ENCODE results near the gene HOXA10.

DNA sequence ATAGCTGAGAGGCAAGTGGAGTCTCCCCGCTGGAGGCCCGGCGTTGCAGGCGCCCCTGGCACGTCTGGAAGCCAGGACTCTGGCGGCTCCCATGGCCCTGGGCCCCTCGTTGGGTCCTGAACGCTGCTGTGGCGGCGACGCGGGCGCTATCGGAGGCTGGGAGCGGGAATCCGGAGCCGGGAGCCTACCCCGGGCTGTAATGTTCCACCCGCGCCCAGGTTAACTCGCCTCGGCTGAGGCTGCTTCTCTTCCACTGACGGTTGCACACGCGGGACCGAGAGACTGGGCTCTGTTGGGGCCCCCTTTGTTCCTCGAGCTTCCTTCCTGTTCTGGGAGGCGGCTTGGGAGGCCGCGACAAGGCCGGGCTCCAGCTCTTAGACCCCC is 29.3 kb downstream of the HOXA10 start:
- TF ChIP-seq POLR2A (IDR thresholded peaks at IDR 0.05) = no peak
- TF ChIP-seq, protein P1, sequence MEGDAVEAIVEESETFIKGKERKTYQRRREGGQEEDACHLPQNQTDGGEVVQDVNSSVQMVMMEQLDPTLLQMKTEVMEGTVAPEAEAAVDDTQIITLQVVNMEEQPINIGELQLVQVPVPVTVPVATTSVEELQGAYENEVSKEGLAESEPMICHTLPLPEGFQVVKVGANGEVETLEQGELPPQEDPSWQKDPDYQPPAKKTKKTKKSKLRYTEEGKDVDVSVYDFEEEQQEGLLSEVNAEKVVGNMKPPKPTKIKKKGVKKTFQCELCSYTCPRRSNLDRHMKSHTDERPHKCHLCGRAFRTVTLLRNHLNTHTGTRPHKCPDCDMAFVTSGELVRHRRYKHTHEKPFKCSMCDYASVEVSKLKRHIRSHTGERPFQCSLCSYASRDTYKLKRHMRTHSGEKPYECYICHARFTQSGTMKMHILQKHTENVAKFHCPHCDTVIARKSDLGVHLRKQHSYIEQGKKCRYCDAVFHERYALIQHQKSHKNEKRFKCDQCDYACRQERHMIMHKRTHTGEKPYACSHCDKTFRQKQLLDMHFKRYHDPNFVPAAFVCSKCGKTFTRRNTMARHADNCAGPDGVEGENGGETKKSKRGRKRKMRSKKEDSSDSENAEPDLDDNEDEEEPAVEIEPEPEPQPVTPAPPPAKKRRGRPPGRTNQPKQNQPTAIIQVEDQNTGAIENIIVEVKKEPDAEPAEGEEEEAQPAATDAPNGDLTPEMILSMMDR (IDR thresholded peaks at IDR 0.05) = no peak

All from thyroid gland (tissue), 4 donors.